Uterus (tissue), 4 donors: ENCODE data around the gene ATF6. TPM values are rescaled to one million over a fixed set of nuclear protein-coding genes. Genes with fewer than 3 reads are reported as not detected.

Source experiments
- DNase-seq, 2 donors: peaks; one replicate each; pipeline ENCODE4 v3.0.0-alpha.2; 2019 to 2020
- H3K27ac ChIP-seq, 2 donors: fragments of 200-600 bp; sonication (generic); 1 replicate in 1 of 2; 2 replicates in 1 of 2; pipeline ENCODE4 v1.5.1; 2016 to 2018
- H3K27me3 ChIP-seq, 2 donors: fragments of 200-600 bp; sonication (generic); one replicate each; pipeline ENCODE4 v1.5.1; 2018 to 2019; ENCODE audit warnings: control low read depth in 1 of 2
- H3K36me3 ChIP-seq, 2 donors: fragments of 200-600 bp; sonication (generic); one replicate each; pipeline ENCODE4 v1.5.1; 2019; ENCODE audit warnings: control low read depth in 1 of 2
- H3K4me1 ChIP-seq, 2 donors: fragments of 200-600 bp; sonication (generic); one replicate each; pipeline ENCODE4 v1.5.1; 2018 to 2019; ENCODE audit warnings: control low read depth in 1 of 2
- H3K4me3 ChIP-seq, 2 donors: fragments of 200-600 bp; sonication (generic); 1 replicate in 1 of 2; 2 replicates in 1 of 2; pipeline ENCODE4 v1.5.1; 2018 to 2019; ENCODE audit warnings: mild to moderate bottlenecking in 1 of 2
- H3K9me3 ChIP-seq, 2 donors: fragments of 200-600 bp; sonication (generic); one replicate each; pipeline ENCODE4 v1.5.1; 2019; ENCODE audit warnings: control low read depth in 1 of 2
- POLR2A ChIP-seq, 2 donors: fragments of 450-650 bp; IDR thresholded peaks; one replicate each; pipeline ENCODE4 v1.6.1; 2016; ENCODE audit warnings: antibody characterized with exemption in 2 of 2, mild to moderate bottlenecking in 1 of 2, moderate library complexity in 1 of 2
- intact Hi-C: fragments of 100-400 bp; cut with DNase I; formaldehyde crosslinking; loops from one replicate; pipeline ENCODE4 v1.15.1; 2023; ENCODE audit warnings: low total_unique reads
- total RNA-seq, 4 donors: library from RNA; depleted of rRNA in 3 of 4; stranded (reverse); fragments of >200 nt in 3 of 4; gene quantifications; one replicate each; pipeline versions ENCODE4 v1.1.0 to v1.2.4, GENCODE V29; 2014 to 2023
- TF ChIP-seq, protein P1 (sequence below), 4 experiments: fragments of 200-600 bp in 2 of 4; fragments of 450-650 bp in 2 of 4; sonication (generic) in 2 of 4; IDR thresholded peaks; one replicate each; pipeline ENCODE4 v1.5.1; 2016 to 2019; ENCODE audit warnings: antibody characterized with exemption in 4 of 4, mild to moderate bottlenecking in 2 of 4, moderate library complexity in 1 of 4
- donor health status: DM: yes; HTN: yes; CAD: no.

Gene ATF6
- total RNA-seq, 4 donors from 2014 or later = 16.2 to 37.7 (median 30.0) TPM

DNA sequence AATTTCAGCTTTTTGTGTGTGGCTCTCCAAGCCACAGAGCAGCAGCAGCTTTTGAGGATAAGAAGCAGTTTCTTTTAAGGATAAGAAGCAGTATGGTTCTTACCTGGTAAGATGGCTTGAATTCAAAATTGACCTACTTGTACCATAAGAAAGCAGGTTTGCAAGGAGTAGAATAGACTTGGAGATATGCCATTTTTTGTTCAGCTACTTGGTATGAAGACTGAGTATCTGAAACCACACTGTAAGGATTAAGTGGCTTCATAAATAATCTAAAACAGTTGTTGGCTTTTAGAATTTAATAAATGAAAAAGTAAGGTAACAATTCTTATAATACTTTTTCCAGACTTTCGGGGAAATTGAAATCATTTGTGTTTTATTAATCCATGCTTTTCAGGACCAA, 74.2 kb downstream of the ATF6 start:
- no peaks in the 10 kb centered on the region for H3K4me1 ChIP-seq
- DNase-seq = no peak
- no peak overlapping the region for H3K4me3 ChIP-seq
- no peaks in the 10 kb centered on the region for H3K9me3 ChIP-seq
- intact Hi-C loops = no loop called here
- no peak overlapping the region for H3K27ac ChIP-seq
- TF ChIP-seq, protein P1, sequence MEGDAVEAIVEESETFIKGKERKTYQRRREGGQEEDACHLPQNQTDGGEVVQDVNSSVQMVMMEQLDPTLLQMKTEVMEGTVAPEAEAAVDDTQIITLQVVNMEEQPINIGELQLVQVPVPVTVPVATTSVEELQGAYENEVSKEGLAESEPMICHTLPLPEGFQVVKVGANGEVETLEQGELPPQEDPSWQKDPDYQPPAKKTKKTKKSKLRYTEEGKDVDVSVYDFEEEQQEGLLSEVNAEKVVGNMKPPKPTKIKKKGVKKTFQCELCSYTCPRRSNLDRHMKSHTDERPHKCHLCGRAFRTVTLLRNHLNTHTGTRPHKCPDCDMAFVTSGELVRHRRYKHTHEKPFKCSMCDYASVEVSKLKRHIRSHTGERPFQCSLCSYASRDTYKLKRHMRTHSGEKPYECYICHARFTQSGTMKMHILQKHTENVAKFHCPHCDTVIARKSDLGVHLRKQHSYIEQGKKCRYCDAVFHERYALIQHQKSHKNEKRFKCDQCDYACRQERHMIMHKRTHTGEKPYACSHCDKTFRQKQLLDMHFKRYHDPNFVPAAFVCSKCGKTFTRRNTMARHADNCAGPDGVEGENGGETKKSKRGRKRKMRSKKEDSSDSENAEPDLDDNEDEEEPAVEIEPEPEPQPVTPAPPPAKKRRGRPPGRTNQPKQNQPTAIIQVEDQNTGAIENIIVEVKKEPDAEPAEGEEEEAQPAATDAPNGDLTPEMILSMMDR (IDR thresholded peaks at IDR 0.05) = no peak
- no peak for TF ChIP-seq POLR2A (IDR thresholded peaks at IDR 0.05)
- H3K27me3 ChIP-seq = no peaks in the 10 kb centered on the region
- no peaks in the 10 kb centered on the region for H3K36me3 ChIP-seq

DNA sequence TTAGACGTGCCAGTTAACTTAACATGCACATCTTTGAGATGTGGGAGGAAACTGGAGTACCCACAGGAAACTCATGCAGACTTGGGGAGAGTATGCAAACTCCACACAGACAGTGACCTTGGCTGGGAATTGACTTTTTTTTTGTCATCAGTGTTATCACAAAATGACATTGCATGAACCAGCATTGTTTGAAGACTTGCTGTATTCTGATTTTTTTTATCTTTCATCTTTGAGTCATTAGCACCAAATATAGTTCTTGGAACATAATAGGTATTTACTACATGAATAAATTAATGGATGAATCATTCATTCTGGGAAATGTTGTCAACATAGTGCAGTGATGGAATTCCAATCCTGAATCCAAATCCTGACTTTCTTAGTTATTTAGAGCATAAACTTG, 77.0 kb downstream of the ATF6 start:
- H3K27ac ChIP-seq = no peak overlapping the region
- no peak for DNase-seq
- no peak for TF ChIP-seq POLR2A (IDR thresholded peaks at IDR 0.05)
- TF ChIP-seq, protein P1 (IDR thresholded peaks at IDR 0.05) = no peak
- no peak overlapping the region for H3K4me3 ChIP-seq
- H3K4me1 ChIP-seq = no peaks in the 10 kb centered on the region
- intact Hi-C loops = no loop called here
- H3K27me3 ChIP-seq = no peaks in the 10 kb centered on the region
- H3K9me3 ChIP-seq = no peaks in the 10 kb centered on the region
- H3K36me3 ChIP-seq = no peaks in the 10 kb centered on the region

DNA sequence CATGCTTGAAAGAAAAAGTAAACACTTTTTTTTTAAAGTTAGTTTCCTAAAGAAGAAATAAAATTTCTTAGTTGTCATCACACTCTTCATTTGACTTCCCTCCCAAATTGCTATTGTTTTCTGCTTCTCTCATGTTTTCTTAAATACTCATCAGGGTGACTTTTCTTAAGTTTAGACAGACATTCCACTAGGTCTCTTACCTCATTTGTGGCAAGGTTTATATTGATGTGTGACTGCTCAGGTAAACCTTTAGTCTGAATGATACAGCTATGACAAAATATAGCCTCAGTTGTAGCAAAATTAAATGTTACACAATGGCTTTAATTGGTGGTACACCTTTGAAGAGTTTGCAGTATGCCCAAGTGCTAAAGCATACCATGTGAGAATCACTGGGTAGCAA, 78.6 kb downstream of the ATF6 start:
- DNase-seq = no peak
- Histone ChIP-seq H3K36me3 (no peaks in the 10 kb centered on the region), H3K4me3 (no peak overlapping the region), H3K27me3 (no peaks in the 10 kb centered on the region), H3K4me1 (no peaks in the 10 kb centered on the region), H3K27ac (no peak overlapping the region), H3K9me3 (no peaks in the 10 kb centered on the region)
- intact Hi-C loops = no loop called here
- no peak for TF ChIP-seq POLR2A (IDR thresholded peaks at IDR 0.05)
- TF ChIP-seq, protein P1 (IDR thresholded peaks at IDR 0.05) = no peak

DNA sequence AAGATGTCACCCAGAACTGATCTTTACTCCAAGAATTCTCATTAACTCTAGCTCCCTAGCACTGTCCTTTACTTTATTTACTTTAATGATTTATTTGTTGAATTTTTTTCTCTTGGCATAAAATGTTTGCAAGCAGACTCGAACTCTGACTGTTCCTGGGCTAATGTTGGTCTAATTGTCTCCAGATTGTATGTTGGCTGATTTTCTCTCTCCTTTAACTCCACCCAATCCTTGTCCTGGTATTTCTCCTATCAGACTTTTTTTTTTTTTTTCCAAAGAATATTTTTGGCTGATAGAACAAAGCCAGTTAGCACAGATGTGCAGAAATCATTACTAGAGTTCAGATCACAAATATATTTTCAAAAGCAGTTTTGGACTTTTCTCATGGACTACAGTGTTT, 82.6 kb downstream of the ATF6 start:
- H3K36me3 ChIP-seq = no peaks in the 10 kb centered on the region
- no peak for TF ChIP-seq POLR2A (IDR thresholded peaks at IDR 0.05)
- TF ChIP-seq, protein P1 (IDR thresholded peaks at IDR 0.05) = no peak
- no peak overlapping the region for H3K4me3 ChIP-seq
- H3K9me3 ChIP-seq = no peaks in the 10 kb centered on the region
- no peaks in the 10 kb centered on the region for H3K4me1 ChIP-seq
- H3K27me3 ChIP-seq = no peaks in the 10 kb centered on the region
- intact Hi-C loops = no loop called here
- H3K27ac ChIP-seq = no peak overlapping the region
- DNase-seq = no peak

DNA sequence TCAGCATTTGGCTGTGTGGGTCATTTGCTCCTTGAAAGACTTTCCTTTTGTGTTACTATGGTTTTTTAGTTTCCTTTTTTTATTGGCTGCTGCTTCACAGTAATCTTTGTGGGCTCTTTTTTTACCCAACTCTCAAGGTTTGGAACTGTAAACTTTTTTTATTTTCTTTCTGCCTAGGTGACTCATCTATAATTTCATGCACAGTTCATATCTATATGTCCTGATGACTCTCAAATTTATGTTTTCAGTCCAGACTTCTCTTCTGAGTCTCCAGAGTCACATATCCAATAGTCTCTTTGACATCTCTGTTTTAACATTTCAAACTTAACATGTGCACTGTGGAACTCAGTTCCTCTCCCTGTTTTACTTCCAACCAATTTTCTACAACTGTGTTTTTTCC, 83.4 kb downstream of the ATF6 start:
- TF ChIP-seq, protein P1 (IDR thresholded peaks at IDR 0.05) = no peak
- TF ChIP-seq POLR2A (IDR thresholded peaks at IDR 0.05) = no peak
- Histone ChIP-seq H3K4me1 (no peaks in the 10 kb centered on the region), H3K27ac (no peak overlapping the region), H3K36me3 (no peaks in the 10 kb centered on the region), H3K27me3 (no peaks in the 10 kb centered on the region), H3K9me3 (no peaks in the 10 kb centered on the region), H3K4me3 (no peak overlapping the region)
- DNase-seq = no peak
- intact Hi-C loops = no loop called here
